Measurements from ENCODE around the gene THBS4. TPM values are rescaled to one million over a fixed set of nuclear protein-coding genes. Genes with fewer than 3 reads are reported as not detected.

The THBS4 gene
- total and polyA plus RNA-seq, 10 of the 15 experiments (the other 5 are each of a cell fraction or from before 2014, with no cell fraction given) = 0.31 to 1.7 (median 0.75) TPM

DNA sequence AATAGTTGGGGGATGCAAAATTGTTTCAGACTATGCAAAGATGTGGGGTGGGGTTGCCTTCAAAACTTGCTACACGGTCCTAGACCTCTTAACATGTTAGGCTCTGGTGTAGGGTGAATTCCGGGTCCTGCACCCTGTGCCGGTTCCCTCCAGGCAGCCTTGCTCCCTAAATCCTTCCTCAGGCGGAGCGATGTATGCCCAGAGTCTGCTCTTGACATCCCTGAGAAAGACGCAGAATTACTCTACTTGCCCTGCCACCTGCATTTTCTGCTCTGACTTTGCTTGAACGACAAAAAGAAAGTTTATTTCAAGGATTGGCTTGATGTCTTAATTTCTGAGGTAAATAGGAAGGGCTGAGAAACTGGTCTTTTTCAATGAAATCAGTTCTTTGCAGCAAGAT, 691 bp downstream of the THBS4 start:
- 71% methylated on average over 7 of the region's 7 CpGs for WGBS (ENCODE audit: insufficient coverage, insufficient replicate concordance, low lambda C conversion rate, missing lambda C conversion rate)
- ATAC-seq (no peak), DNase-seq (ENCODE audit: low read depth, low spot score) (no peak), FAIRE-seq (no peak)
- Histone ChIP-seq H3K4me1 (ENCODE audit: control insufficient read depth, insufficient read depth, low read length) (no peaks in the 10 kb centered on the region), H3K9ac (ENCODE audit: control insufficient read depth, insufficient read depth, low read length) (no peak overlapping the region), H4K20me1 (ENCODE audit: control insufficient read depth, insufficient read depth) (no peaks in the 10 kb centered on the region), H3K9me3 (replicated peaks; ENCODE audit: control insufficient read depth, insufficient read depth, low read length) (no peaks in the 10 kb centered on the region), H2AFZ (ENCODE audit: control insufficient read depth, low read depth, low read length) (no peak overlapping the region), H3K4me2 (ENCODE audit: control insufficient read depth, insufficient read depth) (no peak overlapping the region), H3K27ac (ENCODE audit: control insufficient read depth, insufficient read depth) (no peak overlapping the region), H3K79me2 (ENCODE audit: control insufficient read depth, insufficient read depth, low read length) (no peaks in the 10 kb centered on the region), H3K36me3 (ENCODE audit: control insufficient read depth in 2 of 2, insufficient read depth in 2 of 2, low read length in 1 of 2) (no peaks in the 10 kb centered on the region), H3K4me3 (no peak overlapping the region), H3K27me3 (replicated peaks in 1 of 2; ENCODE audit: control insufficient read depth in 2 of 2, insufficient read depth in 2 of 2, low read length in 1 of 2) (peaks cover 5% of the 10 kb centered on the region in 2 experiments)
- ChIA-PET SMC1A (ENCODE audit: uncharacterized antibody, unreplicated experiment) (interaction anchor here (0.6 kb wide), 1 partner anchor 56 kb away, joined by 3 read pairs; no protein-coding TSS in a partner anchor), CTCF (no interaction called here), POLR2A (no interaction called here), RAD21 (ENCODE audit: unreplicated experiment) (no interaction called here)
- TF ChIP-seq YBX1 (IDR thresholded peaks at IDR 0.05) (no peak), NR2F1 (conservative IDR thresholded peaks at IDR 0.05) (no peak), RCOR1 (conservative IDR thresholded peaks at IDR 0.05; ENCODE audit: low read depth, low read length) (no peak), FOXM1 (IDR thresholded peaks at IDR 0.05; ENCODE audit: low read depth, low read length) (no peak), CBX5 (IDR thresholded peaks at IDR 0.05; ENCODE audit: low read depth) (no peak), POLR2AphosphoS5 (IDR thresholded peaks at IDR 0.05; ENCODE audit: low read length) (no peak), TARDBP (IDR thresholded peaks at IDR 0.05; ENCODE audit: borderline replicate concordance) (no peak)
- TF ChIP-seq, protein P1, sequence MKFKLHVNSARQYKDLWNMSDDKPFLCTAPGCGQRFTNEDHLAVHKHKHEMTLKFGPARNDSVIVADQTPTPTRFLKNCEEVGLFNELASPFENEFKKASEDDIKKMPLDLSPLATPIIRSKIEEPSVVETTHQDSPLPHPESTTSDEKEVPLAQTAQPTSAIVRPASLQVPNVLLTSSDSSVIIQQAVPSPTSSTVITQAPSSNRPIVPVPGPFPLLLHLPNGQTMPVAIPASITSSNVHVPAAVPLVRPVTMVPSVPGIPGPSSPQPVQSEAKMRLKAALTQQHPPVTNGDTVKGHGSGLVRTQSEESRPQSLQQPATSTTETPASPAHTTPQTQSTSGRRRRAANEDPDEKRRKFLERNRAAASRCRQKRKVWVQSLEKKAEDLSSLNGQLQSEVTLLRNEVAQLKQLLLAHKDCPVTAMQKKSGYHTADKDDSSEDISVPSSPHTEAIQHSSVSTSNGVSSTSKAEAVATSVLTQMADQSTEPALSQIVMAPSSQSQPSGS (IDR thresholded peaks at IDR 0.05; ENCODE audit: low read length) = no peak
- TF ChIP-seq, protein P2, sequence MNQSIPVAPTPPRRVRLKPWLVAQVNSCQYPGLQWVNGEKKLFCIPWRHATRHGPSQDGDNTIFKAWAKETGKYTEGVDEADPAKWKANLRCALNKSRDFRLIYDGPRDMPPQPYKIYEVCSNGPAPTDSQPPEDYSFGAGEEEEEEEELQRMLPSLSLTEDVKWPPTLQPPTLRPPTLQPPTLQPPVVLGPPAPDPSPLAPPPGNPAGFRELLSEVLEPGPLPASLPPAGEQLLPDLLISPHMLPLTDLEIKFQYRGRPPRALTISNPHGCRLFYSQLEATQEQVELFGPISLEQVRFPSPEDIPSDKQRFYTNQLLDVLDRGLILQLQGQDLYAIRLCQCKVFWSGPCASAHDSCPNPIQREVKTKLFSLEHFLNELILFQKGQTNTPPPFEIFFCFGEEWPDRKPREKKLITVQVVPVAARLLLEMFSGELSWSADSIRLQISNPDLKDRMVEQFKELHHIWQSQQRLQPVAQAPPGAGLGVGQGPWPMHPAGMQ (IDR thresholded peaks at IDR 0.05; ENCODE audit: borderline replicate concordance) = no peak
- no TSS peak for BruUV-seq (replicated peaks)
- in situ Hi-C loops (cut with MboI) (no loop called here), intact Hi-C loops (cut with micrococcal nuclease; ENCODE audit: unreplicated experiment) (no loop called here)

Measured in GM12878 (cell line).